Adrenal gland (tissue), 12 donors: ENCODE data around the gene OSBPL6. TPM values are rescaled to one million over a fixed set of nuclear protein-coding genes. Genes with fewer than 3 reads are reported as not detected.

Source experiments
- DNase-seq, 7 donors: peaks; one replicate each; pipeline ENCODE4 v3.0.0-alpha.2; 2019 to 2020
- H3K27ac ChIP-seq, 5 donors: fragments of 200-600 bp; sonication (generic) in 4 of 5; 1 replicate in 3 of 5; 2 replicates in 2 of 5; pipeline versions ENCODE4 v1.5.1 to v1.8.0; 2016 to 2020; ENCODE audit warnings: mild to moderate bottlenecking in 1 of 5
- H3K27me3 ChIP-seq: fragments of 200-600 bp; 2 replicates; pipeline ENCODE4 v1.8.0; 2021
- H3K36me3 ChIP-seq, 2 donors: fragments of 200-600 bp; replicated peaks in 1 of 2; 1 replicate in 1 of 2; 2 replicates in 1 of 2; pipeline versions ENCODE4 v1.5.1 to v1.8.0; 2018 to 2022
- H3K4me1 ChIP-seq, 2 donors: fragments of 200-600 bp; replicated peaks in 1 of 2; 1 replicate in 1 of 2; 2 replicates in 1 of 2; pipeline versions ENCODE4 v1.5.1 to v1.8.0; 2018 to 2021
- H3K4me3 ChIP-seq, 4 donors: fragments of 200-600 bp; sonication (generic) in 3 of 4; one replicate each; pipeline ENCODE4 v1.5.1; 2016 to 2018
- H3K9me3 ChIP-seq, 3 donors: fragments of 200-600 bp; sonication (generic) in 1 of 3; replicated peaks in 1 of 3; 1 replicate in 2 of 3; 2 replicates in 1 of 3; pipeline versions ENCODE4 v1.5.1 to v1.8.0; 2016 to 2021
- POLR2A ChIP-seq, 2 donors: fragments of 450-650 bp; IDR thresholded peaks; one replicate each; pipeline ENCODE4 v1.6.1; 2017; ENCODE audit warnings: antibody characterized with exemption in 2 of 2, mild to moderate bottlenecking in 2 of 2, moderate library complexity in 1 of 2
- WGBS, 4 donors: extraction: QIAGEN DNeasy Blood & Tissue Kit in 2 of 4; methylation state at CpG; one replicate each; pipeline versions ENCODE4 v1.1.5 to v1.1.7; 2013 to 2017; 5-methylcytosine and 5-hydroxymethylcytosine counted together
- intact Hi-C, 2 donors: fragments of 100-400 bp; cut with DNase I; formaldehyde crosslinking; loops; one replicate each; pipeline versions ENCODE4 v1.14.1 to v1.15.0; 2022 to 2023
- polyA plus RNA-seq, 3 donors: library from polyadenylated mRNA; stranded (reverse); fragments of 200-250 nt in 2 of 3; fragments of 350-450 nt in 1 of 3; fragmentation: Illumina TruSeq in 1 of 3; extraction: RNeasy Lipid Tissue Mini Kit (QIAGEN cat#74804) in 1 of 3; gene quantifications; one replicate each; pipeline ENCODE4 v1.2.3, GENCODE V29; 2013 to 2014
- total RNA-seq, 9 donors: library from RNA; depleted of rRNA in 4 of 9; stranded (reverse); fragments of >200 nt in 4 of 9; fragments of 120-200 nt in 1 of 9; fragmentation: NEBNext Ultra II Directional in 1 of 9; extraction: Animal tissue kit (Norgen Biotek cat#: 25700) in 1 of 9; gene quantifications; one replicate each; pipeline versions ENCODE4 v1.1.0 to v1.2.4, GENCODE V29; 2013 to 2023
- TF ChIP-seq, protein P1 (sequence below), 6 experiments: fragments of 450-650 bp in 4 of 6; fragments of 200-600 bp in 2 of 6; sonication (generic) in 1 of 6; IDR thresholded peaks; 1 replicate in 5 of 6; 2 replicates in 1 of 6; pipeline versions ENCODE4 v1.5.1 to v1.8.0; 2016 to 2021; ENCODE audit warnings: antibody characterized with exemption in 6 of 6, mild to moderate bottlenecking in 2 of 6, moderate library complexity in 1 of 6
- donor health status: healthy with polysubstance abuse.
- donor health status: Bipolar disorder and iron deficiency.
- donor health status: DM: yes; HTN: yes; CAD: no.
- donor health status: DM: no; HTN: no; CAD: no.
- donor health status: DM: no; HTN: no; CAD: no.
- donor health status: DM: yes; HTN: yes; CAD: no.

The OSBPL6 gene
- total and polyA plus RNA-seq, 12 donors = 0.16 to 12.0 (median 0.98) TPM; not detected in 1

DNA sequence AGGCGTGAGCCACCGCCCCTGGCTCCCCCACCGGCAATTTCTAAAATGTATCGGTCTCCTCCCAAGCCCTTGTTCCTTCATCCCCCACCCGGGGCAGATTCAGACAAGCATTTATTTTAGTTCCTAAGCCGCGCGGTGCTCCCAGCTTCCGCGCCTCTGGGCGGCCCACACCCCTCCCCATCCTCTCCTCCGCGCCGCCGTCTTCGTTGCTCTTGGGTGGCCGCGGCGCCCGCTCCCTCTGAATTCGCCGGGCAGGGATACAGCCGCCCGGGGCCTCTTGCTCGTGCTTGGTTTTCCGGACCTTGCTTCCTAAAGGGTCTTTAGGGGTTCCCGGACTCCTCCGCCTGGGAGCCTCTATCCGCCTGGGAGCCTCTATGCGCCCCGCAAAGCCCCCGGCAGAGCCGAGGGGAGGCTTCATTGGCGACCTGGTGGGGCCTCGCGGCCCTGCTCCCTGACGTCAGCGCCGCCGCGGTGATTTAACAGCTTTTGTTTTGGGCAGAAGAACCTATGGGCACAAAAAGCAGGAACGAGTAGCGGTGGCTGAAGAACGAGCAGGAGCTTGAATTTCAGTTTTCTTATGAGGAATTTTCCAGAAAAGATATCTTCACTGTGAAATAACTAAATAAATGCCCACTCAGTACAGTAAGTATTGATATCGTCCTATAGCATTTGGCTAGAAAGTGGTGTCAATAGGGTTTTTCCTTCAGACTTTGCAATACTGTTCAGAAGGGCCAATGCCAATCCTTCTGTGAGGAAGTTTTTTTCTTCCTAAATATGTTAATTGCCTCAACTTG, 219.4 kb downstream of the OSBPL6 start:
- no peaks in the 10 kb centered on the region for H3K36me3 ChIP-seq
- H3K27me3 ChIP-seq = no peaks in the 10 kb centered on the region
- no peaks in the 10 kb centered on the region for H3K9me3 ChIP-seq
- H3K4me3 ChIP-seq = peak overlapping the region; percentile 6 to 83 (median 70)
- H3K4me1 ChIP-seq = peaks cover 0 to 15% of the 10 kb centered on the region in 2 donors
- TF ChIP-seq POLR2A (IDR thresholded peaks at IDR 0.05) = peak in 1 of 2 donors; percentile 35
- TF ChIP-seq, protein P1, sequence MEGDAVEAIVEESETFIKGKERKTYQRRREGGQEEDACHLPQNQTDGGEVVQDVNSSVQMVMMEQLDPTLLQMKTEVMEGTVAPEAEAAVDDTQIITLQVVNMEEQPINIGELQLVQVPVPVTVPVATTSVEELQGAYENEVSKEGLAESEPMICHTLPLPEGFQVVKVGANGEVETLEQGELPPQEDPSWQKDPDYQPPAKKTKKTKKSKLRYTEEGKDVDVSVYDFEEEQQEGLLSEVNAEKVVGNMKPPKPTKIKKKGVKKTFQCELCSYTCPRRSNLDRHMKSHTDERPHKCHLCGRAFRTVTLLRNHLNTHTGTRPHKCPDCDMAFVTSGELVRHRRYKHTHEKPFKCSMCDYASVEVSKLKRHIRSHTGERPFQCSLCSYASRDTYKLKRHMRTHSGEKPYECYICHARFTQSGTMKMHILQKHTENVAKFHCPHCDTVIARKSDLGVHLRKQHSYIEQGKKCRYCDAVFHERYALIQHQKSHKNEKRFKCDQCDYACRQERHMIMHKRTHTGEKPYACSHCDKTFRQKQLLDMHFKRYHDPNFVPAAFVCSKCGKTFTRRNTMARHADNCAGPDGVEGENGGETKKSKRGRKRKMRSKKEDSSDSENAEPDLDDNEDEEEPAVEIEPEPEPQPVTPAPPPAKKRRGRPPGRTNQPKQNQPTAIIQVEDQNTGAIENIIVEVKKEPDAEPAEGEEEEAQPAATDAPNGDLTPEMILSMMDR (IDR thresholded peaks at IDR 0.05) = peak in 4 of 6 experiments; percentile 19 to 44 (median 32)
- peak overlapping the region; percentile 63 to 93 (median 89) for H3K27ac ChIP-seq
- intact Hi-C loops = loop anchor here in 1 of 2 donors (5.0 to 10.0 kb wide), 2 partner anchors 106 to 289 kb away; no protein-coding TSS in a partner anchor
- peak; percentile 61 to 86 (median 76) for DNase-seq
- 0 to 2% (median 1%) methylated on average over 24 to 45 of the region's 45 CpGs for WGBS, 4 donors

- no peaks in the 10 kb centered on the region for H3K27me3 ChIP-seq
- H3K4me1 ChIP-seq = peaks cover 0 to 15% of the 10 kb centered on the region in 2 donors
- no peaks in the 10 kb centered on the region for H3K36me3 ChIP-seq
- H3K27ac ChIP-seq = peak overlapping the region; percentile 63 to 93 (median 89)
- H3K9me3 ChIP-seq = no peaks in the 10 kb centered on the region
- peak; percentile 87 to 96 (median 93) for DNase-seq
- TF ChIP-seq, protein P1 (IDR thresholded peaks at IDR 0.05) = peak; percentile 75 to 91 (median 89)
- peak in 1 of 2 donors; percentile 68 for TF ChIP-seq POLR2A (IDR thresholded peaks at IDR 0.05)
- WGBS, 4 donors = 17 to 24% (median 21%) methylated on average over 17 to 21 of the region's 21 CpGs
- intact Hi-C loops = loop anchor here in 1 of 2 donors (5.0 to 10.0 kb wide), 2 partner anchors 107 to 290 kb away; no protein-coding TSS in a partner anchor
- H3K4me3 ChIP-seq = peak overlapping the region in 3 of 4 donors; percentile 69 to 83 (median 70)
Measured at GRCh38 chr2:178414266-178415247, 220.2 kb downstream of the OSBPL6 start.

GRCh38 chr2:178415979-178416378, 221.7 kb downstream of the OSBPL6 start:
- Histone ChIP-seq H3K4me1 (peaks cover 0 to 20% of the 10 kb centered on the region in 2 donors), H3K4me3 (no peak overlapping the region), H3K9me3 (no peaks in the 10 kb centered on the region), H3K27ac (no peak overlapping the region), H3K36me3 (no peaks in the 10 kb centered on the region), H3K27me3 (no peaks in the 10 kb centered on the region)
- TF ChIP-seq, protein P1 (IDR thresholded peaks at IDR 0.05) = no peak
- TF ChIP-seq POLR2A (IDR thresholded peaks at IDR 0.05) = no peak
- DNase-seq = no peak
- intact Hi-C loops = loop anchor here in 1 of 2 donors (10.0 kb wide), 1 partner anchor 291 kb away; no protein-coding TSS in a partner anchor
